Measurements from ENCODE around the gene TP53BP1.

Gene TP53BP1

GRCh38 chr15:43520138-43520537, 27.2 kb upstream of the TP53BP1 start:
- no peak for DNase-seq (ENCODE audit: low read depth in 2 of 2)

GRCh38 chr15:43519196-43519595, 26.2 kb upstream of the TP53BP1 start:
- no peak for DNase-seq (ENCODE audit: low read depth in 2 of 2)

- no peak for DNase-seq (ENCODE audit: low read depth in 2 of 2)
Observed at GRCh38 chr15:43518197-43518761, 25.3 kb upstream of the TP53BP1 start.

- DNase-seq (ENCODE audit: low read depth in 2 of 2), result no peak
Observed at GRCh38 chr15:43517354-43518196, 24.6 kb upstream of the TP53BP1 start, which contains the start of gene MAP1A. MAP1A (plus strand) TSS chr15:43517608; CDS start chr15:43521474, 3,866 bp downstream.

- no peak for DNase-seq (ENCODE audit: low read depth in 2 of 2)
Observed at GRCh38 chr15:43516801-43517353, 23.9 kb upstream of the TP53BP1 start.

GRCh38 chr15:43516185-43516584, 23.2 kb upstream of the TP53BP1 start:
- no peak for DNase-seq (ENCODE audit: low read depth in 2 of 2)

GRCh38 chr15:43515741-43516140, 22.8 kb upstream of the TP53BP1 start:
- DNase-seq (ENCODE audit: low read depth in 2 of 2), result no peak

GRCh38 chr15:43514241-43515057, 21.5 kb upstream of the TP53BP1 start:
- no peak for DNase-seq (ENCODE audit: low read depth in 2 of 2)

GRCh38 chr15:43513550-43513949, 20.6 kb upstream of the TP53BP1 start:
- no peak for DNase-seq (ENCODE audit: low read depth in 2 of 2)

GRCh38 chr15:43511012-43511885, 18.3 kb upstream of the TP53BP1 start:
- DNase-seq (ENCODE audit: low read depth in 2 of 2), result no peak

GRCh38 chr15:43510200-43511011, 17.4 kb upstream of the TP53BP1 start:
- DNase-seq (ENCODE audit: low read depth in 2 of 2), result peak; percentile 96 to 97

GRCh38 chr15:43509660-43510199, 16.8 kb upstream of the TP53BP1 start:
- no peak for DNase-seq (ENCODE audit: low read depth in 2 of 2)

- DNase-seq (ENCODE audit: low read depth in 2 of 2), result no peak
Observed at GRCh38 chr15:43508991-43509659, 16.2 kb upstream of the TP53BP1 start.

- DNase-seq (ENCODE audit: low read depth in 2 of 2), result no peak
Observed at GRCh38 chr15:43508421-43508820, 15.5 kb upstream of the TP53BP1 start.

GRCh38 chr15:43505738-43506137, 12.8 kb upstream of the TP53BP1 start:
- DNase-seq (ENCODE audit: low read depth in 2 of 2), result no peak

GRCh38 chr15:43499635-43500034, 6.7 kb upstream of the TP53BP1 start:
- no peak for DNase-seq (ENCODE audit: low read depth in 2 of 2)

GRCh38 chr15:43498990-43499389, 6.0 kb upstream of the TP53BP1 start:
- no peak for DNase-seq (ENCODE audit: low read depth in 2 of 2)

GRCh38 chr15:43493703-43494472, 932 bp upstream of the TP53BP1 start:
- no peak for DNase-seq (ENCODE audit: low read depth in 2 of 2)

GRCh38 chr15:43492266-43492665, 690 bp downstream of the TP53BP1 start:
- no peak for DNase-seq (ENCODE audit: low read depth in 2 of 2)
